A549 (cell line): ENCODE results near the gene SUSD3.

Experiments
- CHD4 ChIP-seq: fragments of 200-600 bp; sonication (generic); IDR thresholded peaks from 2 replicates; pipeline ENCODE4 v1.6.1; 2016; ENCODE audit warnings: antibody characterized with exemption, mild to moderate bottlenecking, borderline replicate concordance
- HDAC2 ChIP-seq: fragments of 200-600 bp; sonication (generic); IDR thresholded peaks from 2 replicates; pipeline ENCODE4 v1.6.1; 2016
- HOXA7 ChIP-seq: fragments of 250-450 bp; sonication (Bioruptor Pico); IDR thresholded peaks from 2 replicates; pipeline ENCODE4 v1.5.0; 2020; ENCODE audit warnings: mild to moderate bottlenecking, moderate library complexity
- HOXB13 ChIP-seq: fragments of 250-450 bp; sonication (Bioruptor Pico); IDR thresholded peaks from 2 replicates; pipeline ENCODE4 v1.5.0; 2020; ENCODE audit warnings: low read depth, mild to moderate bottlenecking, moderate library complexity
- POLR2A ChIP-seq: IDR thresholded peaks from 2 replicates; pipeline ENCODE4 v1.6.1; 2012; ENCODE audit warnings: mild to moderate bottlenecking, low read length
- TP53 ChIP-seq: fragments of 250-450 bp; sonication (Bioruptor Pico); IDR thresholded peaks from 2 replicates; pipeline ENCODE4 v1.5.0; 2021; ENCODE audit warnings: mild to moderate bottlenecking, moderate library complexity
- ZFP36 ChIP-seq: fragments of 450-650 bp; IDR thresholded peaks from 2 replicates; pipeline ENCODE4 v1.6.1; 2014; ENCODE audit warnings: borderline replicate concordance; ENCODE audit not compliant: partially characterized antibody
- TF ChIP-seq, protein P1 (sequence below): fragments of >200 bp; sonication (Bioruptor Twin); formaldehyde crosslinking; IDR thresholded peaks from 3 replicates; pipeline ENCODE4 v1.5.1; 2016
- TF ChIP-seq, protein P2 (sequence below): fragments of 200-600 bp; sonication (generic); IDR thresholded peaks from 2 replicates; pipeline ENCODE4 v1.6.1; 2016; ENCODE audit warnings: antibody characterized with exemption, mild to moderate bottlenecking, moderate library complexity
- TF ChIP-seq, protein P3 (sequence below): IDR thresholded peaks from 2 replicates; pipeline ENCODE4 v1.6.1; 2012

DNA sequence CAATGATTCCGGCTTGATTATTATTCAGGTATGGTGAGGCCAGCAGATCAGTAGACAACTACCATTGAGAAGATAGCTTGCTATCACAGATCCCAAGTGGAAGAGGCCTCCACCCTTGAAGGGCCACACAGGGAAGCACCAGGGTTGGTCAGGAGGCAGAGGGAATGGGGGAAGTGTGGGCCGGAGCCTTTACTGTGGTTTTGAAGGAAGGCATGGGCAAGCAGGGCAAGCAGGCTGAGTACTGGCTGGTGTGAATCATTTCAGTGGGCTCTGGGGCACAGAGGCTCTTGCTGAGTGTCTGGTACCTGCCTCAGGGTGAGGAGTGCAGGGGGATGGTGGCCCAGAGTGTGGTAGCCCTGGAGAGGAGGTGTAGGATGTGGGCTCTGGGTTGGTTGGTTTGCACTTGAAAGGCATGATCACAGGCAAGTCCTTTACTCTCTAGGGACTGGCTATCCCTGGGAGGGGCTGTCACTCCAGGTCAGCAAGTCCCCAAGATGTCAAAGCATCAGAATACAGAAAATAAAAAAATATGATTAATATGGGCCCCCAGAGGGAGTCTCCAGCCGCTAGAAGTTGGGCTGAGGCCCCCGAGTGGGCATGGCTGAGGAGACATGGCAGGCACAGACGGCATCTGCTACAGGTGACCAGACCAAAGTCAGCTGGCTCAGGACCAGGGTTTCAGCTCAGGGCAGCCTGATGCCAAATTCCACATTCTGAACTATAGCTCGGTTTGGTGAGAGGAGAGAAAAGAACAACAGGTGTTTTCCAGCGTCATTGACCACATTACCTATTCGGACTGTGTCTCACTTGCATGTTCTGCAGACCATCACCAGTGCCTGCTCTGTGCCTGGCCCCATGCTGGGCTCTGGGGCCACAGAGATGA lies 9.7 kb upstream of the SUSD3 start:
- TF ChIP-seq, protein P1, sequence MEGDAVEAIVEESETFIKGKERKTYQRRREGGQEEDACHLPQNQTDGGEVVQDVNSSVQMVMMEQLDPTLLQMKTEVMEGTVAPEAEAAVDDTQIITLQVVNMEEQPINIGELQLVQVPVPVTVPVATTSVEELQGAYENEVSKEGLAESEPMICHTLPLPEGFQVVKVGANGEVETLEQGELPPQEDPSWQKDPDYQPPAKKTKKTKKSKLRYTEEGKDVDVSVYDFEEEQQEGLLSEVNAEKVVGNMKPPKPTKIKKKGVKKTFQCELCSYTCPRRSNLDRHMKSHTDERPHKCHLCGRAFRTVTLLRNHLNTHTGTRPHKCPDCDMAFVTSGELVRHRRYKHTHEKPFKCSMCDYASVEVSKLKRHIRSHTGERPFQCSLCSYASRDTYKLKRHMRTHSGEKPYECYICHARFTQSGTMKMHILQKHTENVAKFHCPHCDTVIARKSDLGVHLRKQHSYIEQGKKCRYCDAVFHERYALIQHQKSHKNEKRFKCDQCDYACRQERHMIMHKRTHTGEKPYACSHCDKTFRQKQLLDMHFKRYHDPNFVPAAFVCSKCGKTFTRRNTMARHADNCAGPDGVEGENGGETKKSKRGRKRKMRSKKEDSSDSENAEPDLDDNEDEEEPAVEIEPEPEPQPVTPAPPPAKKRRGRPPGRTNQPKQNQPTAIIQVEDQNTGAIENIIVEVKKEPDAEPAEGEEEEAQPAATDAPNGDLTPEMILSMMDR, result no peak
- TF ChIP-seq ZFP36, result no peak
- TF ChIP-seq POLR2A, result no peak
- TF ChIP-seq TP53 (CRISPR knock-in tag), result no peak
- TF ChIP-seq, protein P2, sequence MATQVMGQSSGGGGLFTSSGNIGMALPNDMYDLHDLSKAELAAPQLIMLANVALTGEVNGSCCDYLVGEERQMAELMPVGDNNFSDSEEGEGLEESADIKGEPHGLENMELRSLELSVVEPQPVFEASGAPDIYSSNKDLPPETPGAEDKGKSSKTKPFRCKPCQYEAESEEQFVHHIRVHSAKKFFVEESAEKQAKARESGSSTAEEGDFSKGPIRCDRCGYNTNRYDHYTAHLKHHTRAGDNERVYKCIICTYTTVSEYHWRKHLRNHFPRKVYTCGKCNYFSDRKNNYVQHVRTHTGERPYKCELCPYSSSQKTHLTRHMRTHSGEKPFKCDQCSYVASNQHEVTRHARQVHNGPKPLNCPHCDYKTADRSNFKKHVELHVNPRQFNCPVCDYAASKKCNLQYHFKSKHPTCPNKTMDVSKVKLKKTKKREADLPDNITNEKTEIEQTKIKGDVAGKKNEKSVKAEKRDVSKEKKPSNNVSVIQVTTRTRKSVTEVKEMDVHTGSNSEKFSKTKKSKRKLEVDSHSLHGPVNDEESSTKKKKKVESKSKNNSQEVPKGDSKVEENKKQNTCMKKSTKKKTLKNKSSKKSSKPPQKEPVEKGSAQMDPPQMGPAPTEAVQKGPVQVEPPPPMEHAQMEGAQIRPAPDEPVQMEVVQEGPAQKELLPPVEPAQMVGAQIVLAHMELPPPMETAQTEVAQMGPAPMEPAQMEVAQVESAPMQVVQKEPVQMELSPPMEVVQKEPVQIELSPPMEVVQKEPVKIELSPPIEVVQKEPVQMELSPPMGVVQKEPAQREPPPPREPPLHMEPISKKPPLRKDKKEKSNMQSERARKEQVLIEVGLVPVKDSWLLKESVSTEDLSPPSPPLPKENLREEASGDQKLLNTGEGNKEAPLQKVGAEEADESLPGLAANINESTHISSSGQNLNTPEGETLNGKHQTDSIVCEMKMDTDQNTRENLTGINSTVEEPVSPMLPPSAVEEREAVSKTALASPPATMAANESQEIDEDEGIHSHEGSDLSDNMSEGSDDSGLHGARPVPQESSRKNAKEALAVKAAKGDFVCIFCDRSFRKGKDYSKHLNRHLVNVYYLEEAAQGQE, result no peak
- no peak for TF ChIP-seq CHD4
- no peak for TF ChIP-seq HOXB13 (CRISPR knock-in tag)
- no peak for TF ChIP-seq HDAC2
- no peak for TF ChIP-seq HOXA7
- TF ChIP-seq, protein P3, sequence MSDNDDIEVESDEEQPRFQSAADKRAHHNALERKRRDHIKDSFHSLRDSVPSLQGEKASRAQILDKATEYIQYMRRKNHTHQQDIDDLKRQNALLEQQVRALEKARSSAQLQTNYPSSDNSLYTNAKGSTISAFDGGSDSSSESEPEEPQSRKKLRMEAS, result no peak
